ENCODE measurements around the gene JMY.
A peak's percentile ranks its signal among the peaks of the same experiment; 100 is the strongest.

JMY gene

GRCh38 chr5:79235634-79236361, at the start of gene JMY:
Gene JMY, plus strand, starts transcription at chr5:79236131. Its CDS starts 520 bp downstream, at chr5:79236651.
- TF ChIP-seq Cebpa-rat (IDR thresholded peaks at IDR 0.05): no peak
- H3K27ac ChIP-seq: peak within 1 kb of the TSS; percentile 86
- H3K4me1 ChIP-seq: peaks cover 33% of the 10 kb centered on the region
- no peaks in the 10 kb centered on the region for H3K36me3 ChIP-seq
- H3K4me2 ChIP-seq: peak within 1 kb of the TSS; percentile 96
- 0 out of 2 replicates have a peak, but pooled peaks cover 4% of the 10 kb centered on the region for H3K9me3 ChIP-seq
- peak within 1 kb of the TSS; percentile 93 for H3K4me3 ChIP-seq
- H4K20me1 ChIP-seq: peaks cover 44% of the 10 kb centered on the region
- H3K9ac ChIP-seq: peak within 1 kb of the TSS; percentile 92
- peaks cover 28% of the 10 kb centered on the region for H3K27me3 ChIP-seq

- no peak overlapping the region for H3K4me2 ChIP-seq
- H3K36me3 ChIP-seq: no peaks in the 10 kb centered on the region
- H3K9ac ChIP-seq: no peak overlapping the region
- no peaks in the 10 kb centered on the region for H3K27me3 ChIP-seq
- no peak overlapping the region for H3K27ac ChIP-seq
- H3K9me3 ChIP-seq: no peaks in the 10 kb centered on the region
- H4K20me1 ChIP-seq: no peaks in the 10 kb centered on the region
- no peak for TF ChIP-seq Cebpa-rat (IDR thresholded peaks at IDR 0.05)
- H3K4me1 ChIP-seq: no peaks in the 10 kb centered on the region
- H3K4me3 ChIP-seq: no peak overlapping the region
These were observed 49.5 kb upstream of the JMY start for GRCh38 chr5:79186455-79186854.

- Histone ChIP-seq H3K9ac (no peak overlapping the region), H3K36me3 (no peaks in the 10 kb centered on the region), H3K27me3 (no peaks in the 10 kb centered on the region), H3K27ac (no peak overlapping the region), H3K4me1 (no peaks in the 10 kb centered on the region), H4K20me1 (no peaks in the 10 kb centered on the region), H3K4me3 (no peak overlapping the region), H3K9me3 (no peaks in the 10 kb centered on the region), H3K4me2 (no peak overlapping the region)
- no peak for TF ChIP-seq Cebpa-rat (IDR thresholded peaks at IDR 0.05)
These were observed 46.3 kb upstream of the JMY start for GRCh38 chr5:79189439-79190234.

DNA sequence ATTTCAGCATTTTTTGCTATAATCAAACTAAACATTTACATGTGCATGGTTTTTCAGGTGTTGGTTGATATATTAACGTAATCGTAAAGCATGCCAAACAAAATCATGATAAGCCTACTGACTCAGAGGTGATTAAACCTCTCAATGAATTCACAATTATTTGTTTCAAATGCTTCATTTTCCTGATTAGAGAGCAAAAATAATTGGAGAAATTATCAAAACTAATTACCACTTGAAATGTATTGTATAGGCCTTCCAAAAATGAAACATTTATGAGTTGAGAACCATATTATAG, 45.7 kb upstream of the JMY start:
- Histone ChIP-seq H4K20me1 (no peaks in the 10 kb centered on the region), H3K9me3 (no peaks in the 10 kb centered on the region), H3K4me1 (no peaks in the 10 kb centered on the region), H3K9ac (no peak overlapping the region), H3K4me3 (no peak overlapping the region), H3K27me3 (no peaks in the 10 kb centered on the region), H3K4me2 (no peak overlapping the region), H3K27ac (no peak overlapping the region), H3K36me3 (no peaks in the 10 kb centered on the region)
- TF ChIP-seq Cebpa-rat (IDR thresholded peaks at IDR 0.05): no peak

GRCh38 chr5:79191457-79191856, 44.5 kb upstream of the JMY start:
- Histone ChIP-seq H3K4me1 (no peaks in the 10 kb centered on the region), H3K4me2 (no peak overlapping the region), H3K9me3 (no peaks in the 10 kb centered on the region), H3K9ac (no peak overlapping the region), H3K27me3 (no peaks in the 10 kb centered on the region), H4K20me1 (no peaks in the 10 kb centered on the region), H3K27ac (no peak overlapping the region), H3K36me3 (no peaks in the 10 kb centered on the region), H3K4me3 (no peak overlapping the region)
- no peak for TF ChIP-seq Cebpa-rat (IDR thresholded peaks at IDR 0.05)

- H4K20me1 ChIP-seq: no peaks in the 10 kb centered on the region
- H3K9ac ChIP-seq: no peak overlapping the region
- no peaks in the 10 kb centered on the region for H3K27me3 ChIP-seq
- TF ChIP-seq Cebpa-rat (IDR thresholded peaks at IDR 0.05): no peak
- no peaks in the 10 kb centered on the region for H3K9me3 ChIP-seq
- H3K4me2 ChIP-seq: no peak overlapping the region
- H3K27ac ChIP-seq: no peak overlapping the region
- H3K4me1 ChIP-seq: no peaks in the 10 kb centered on the region
- H3K4me3 ChIP-seq: no peak overlapping the region
- H3K36me3 ChIP-seq: no peaks in the 10 kb centered on the region
These were observed 42.3 kb upstream of the JMY start for GRCh38 chr5:79193643-79194042.

DNA sequence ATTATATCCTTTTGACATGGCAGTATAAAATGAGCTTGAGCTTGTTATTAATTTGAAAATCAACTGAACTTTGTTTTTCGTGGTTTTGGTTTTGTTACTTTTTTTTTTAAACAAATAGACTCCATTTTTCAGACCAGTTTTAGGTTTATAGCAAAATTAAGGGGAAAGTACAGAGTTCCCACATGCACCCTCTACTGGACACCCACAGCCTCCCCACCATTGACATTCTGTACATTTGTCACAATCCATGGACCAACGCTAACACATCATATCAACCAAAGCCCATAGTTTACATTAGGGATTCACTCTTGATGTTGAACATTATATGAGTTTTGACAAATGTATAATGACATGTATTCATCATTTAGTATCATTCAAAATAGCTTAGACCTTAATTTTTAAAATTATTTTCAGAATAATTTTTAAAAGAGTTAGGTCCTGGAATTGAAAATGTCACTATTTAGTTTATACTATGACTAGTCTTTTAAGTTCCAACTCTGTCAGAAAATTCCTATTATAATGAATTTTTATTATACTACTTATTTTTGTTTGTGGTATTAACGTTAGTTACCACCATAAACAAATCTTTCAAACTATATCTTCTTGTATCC, 35.3 kb upstream of the JMY start:
- Histone ChIP-seq H3K4me1 (no peaks in the 10 kb centered on the region), H3K9me3 (no peaks in the 10 kb centered on the region), H3K4me2 (no peak overlapping the region), H3K27ac (no peak overlapping the region), H4K20me1 (no peaks in the 10 kb centered on the region), H3K36me3 (no peaks in the 10 kb centered on the region), H3K27me3 (no peaks in the 10 kb centered on the region), H3K4me3 (no peak overlapping the region), H3K9ac (no peak overlapping the region)
- TF ChIP-seq Cebpa-rat (IDR thresholded peaks at IDR 0.05): no peak

- H3K4me2 ChIP-seq: no peak overlapping the region
- TF ChIP-seq Cebpa-rat (IDR thresholded peaks at IDR 0.05): no peak
- no peak overlapping the region for H3K27ac ChIP-seq
- no peaks in the 10 kb centered on the region for H3K36me3 ChIP-seq
- no peak overlapping the region for H3K4me3 ChIP-seq
- no peaks in the 10 kb centered on the region for H3K4me1 ChIP-seq
- H4K20me1 ChIP-seq: no peaks in the 10 kb centered on the region
- no peak overlapping the region for H3K9ac ChIP-seq
- no peaks in the 10 kb centered on the region for H3K9me3 ChIP-seq
- no peaks in the 10 kb centered on the region for H3K27me3 ChIP-seq
These were observed 34.7 kb upstream of the JMY start for GRCh38 chr5:79201206-79201605.

DNA sequence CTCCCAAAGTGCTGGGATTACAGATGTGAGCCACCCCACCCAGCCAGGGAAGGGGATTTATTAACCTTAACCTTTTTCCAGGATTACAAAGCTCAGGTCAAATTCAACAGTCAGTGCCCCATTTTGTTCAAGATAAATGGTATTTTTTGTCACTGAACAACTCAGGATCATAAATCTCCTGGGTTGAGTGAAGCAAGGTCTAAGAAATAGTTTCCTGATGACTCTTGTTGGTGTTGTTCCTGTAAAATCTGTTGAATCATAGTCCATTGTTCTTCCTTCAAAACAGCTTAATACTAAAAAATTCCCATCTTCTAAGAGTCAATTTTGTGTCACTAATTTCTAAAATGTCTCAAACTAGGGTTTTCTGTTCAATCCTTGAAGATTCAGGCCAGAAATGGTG, 33.9 kb upstream of the JMY start:
- H3K4me3 ChIP-seq: no peak overlapping the region
- H3K27me3 ChIP-seq: no peaks in the 10 kb centered on the region
- H3K36me3 ChIP-seq: no peaks in the 10 kb centered on the region
- H3K27ac ChIP-seq: no peak overlapping the region
- H3K4me2 ChIP-seq: no peak overlapping the region
- H3K4me1 ChIP-seq: no peaks in the 10 kb centered on the region
- no peaks in the 10 kb centered on the region for H3K9me3 ChIP-seq
- no peaks in the 10 kb centered on the region for H4K20me1 ChIP-seq
- TF ChIP-seq Cebpa-rat (IDR thresholded peaks at IDR 0.05): no peak
- no peak overlapping the region for H3K9ac ChIP-seq

- Histone ChIP-seq H3K4me1 (no peaks in the 10 kb centered on the region), H3K36me3 (no peaks in the 10 kb centered on the region), H3K4me2 (no peak overlapping the region), H3K27me3 (no peaks in the 10 kb centered on the region), H3K4me3 (no peak overlapping the region), H3K9ac (no peak overlapping the region), H3K9me3 (no peaks in the 10 kb centered on the region), H4K20me1 (no peaks in the 10 kb centered on the region), H3K27ac (no peak overlapping the region)
- no peak for TF ChIP-seq Cebpa-rat (IDR thresholded peaks at IDR 0.05)
These were observed 30.0 kb upstream of the JMY start for GRCh38 chr5:79205965-79206364.

All from BLaER1 (cell line).